Right atrium auricular region (tissue), 2 donors: ENCODE data around the gene UBAC2. TPM values are rescaled to one million over a fixed set of nuclear protein-coding genes. Genes with fewer than 3 reads are reported as not detected.

Experiments
- DNase-seq: peaks from one replicate; pipeline ENCODE4 v3.0.0-alpha.2; 2019; ENCODE audit warnings: low spot score
- H3K27ac ChIP-seq, 2 donors: fragments of 200-600 bp; sonication (generic); 1 replicate in 1 of 2; 2 replicates in 1 of 2; pipeline ENCODE4 v1.5.1; 2016 to 2019
- H3K27me3 ChIP-seq, 2 donors: fragments of 200-600 bp; sonication (generic); one replicate each; pipeline versions ENCODE4 v1.5.1 to v1.6.0; 2017 to 2019
- H3K36me3 ChIP-seq: fragments of 200-600 bp; sonication (generic); one replicate; pipeline ENCODE4 v1.5.1; 2016
- H3K4me1 ChIP-seq, 2 donors: fragments of 200-600 bp; sonication (generic); one replicate each; pipeline versions ENCODE4 v1.5.1 to v1.6.0; 2017 to 2019
- H3K4me3 ChIP-seq, 2 donors: fragments of 200-600 bp; sonication (generic); 1 replicate in 1 of 2; 2 replicates in 1 of 2; pipeline ENCODE4 v1.5.1; 2017 to 2019; ENCODE audit warnings: mild to moderate bottlenecking in 1 of 2, moderate library complexity in 1 of 2
- H3K9me3 ChIP-seq, 2 donors: fragments of 200-600 bp; sonication (generic); one replicate each; pipeline ENCODE4 v1.5.1; 2019
- CTCF ChIP-seq, 2 donors: fragments of 200-600 bp; sonication (generic); IDR thresholded peaks; one replicate each; pipeline ENCODE4 v1.5.1; 2019; ENCODE audit warnings: antibody characterized with exemption in 2 of 2
- total RNA-seq, 2 donors: library from RNA; depleted of rRNA; stranded (reverse); fragments of >200 nt; gene quantifications; one replicate each; pipeline ENCODE4 v1.1.0, GENCODE V29; 2016

UBAC2 gene
- total RNA-seq, 2 donors from 2014 or later, result 47.5 to 50.7 TPM

DNA sequence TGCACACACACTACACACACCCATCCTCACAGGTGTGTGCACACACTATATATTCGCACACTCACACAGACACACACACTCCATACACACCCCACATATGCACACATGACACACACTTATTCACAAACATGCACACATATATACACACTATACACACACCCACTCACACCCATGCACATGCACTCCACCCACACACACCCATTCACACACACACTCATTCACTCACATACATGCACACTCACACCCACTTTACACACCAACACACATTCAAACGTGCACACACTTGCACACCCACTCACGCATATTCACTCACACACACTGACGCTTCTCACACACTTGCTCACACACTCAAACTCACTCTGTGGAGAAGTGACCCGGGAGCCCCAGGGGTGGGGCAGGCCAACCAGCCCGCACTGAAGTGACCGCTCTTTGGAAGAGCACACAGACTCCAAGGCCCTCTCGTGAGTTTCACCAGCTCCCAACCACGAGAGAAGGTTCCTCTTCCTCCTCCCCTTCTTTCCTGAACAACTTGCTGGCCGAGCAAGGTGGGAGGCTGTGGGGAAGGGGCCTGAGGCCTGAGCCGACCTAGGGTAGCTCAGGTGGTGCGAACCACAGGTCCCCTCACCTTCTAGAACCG, 214.5 kb downstream of the UBAC2 start:
- Histone ChIP-seq H3K4me1 (peaks cover 0 to 4% of the 10 kb centered on the region in 2 donors), H3K9me3 (peaks cover 0 to 4% of the 10 kb centered on the region in 2 donors), H3K4me3 (no peak overlapping the region), H3K27ac (no peak overlapping the region), H3K27me3 (no peaks in the 10 kb centered on the region), H3K36me3 (no peaks in the 10 kb centered on the region)
- DNase-seq, result no peak
- no peak for TF ChIP-seq CTCF (IDR thresholded peaks at IDR 0.05)

- Histone ChIP-seq H3K27me3 (no peaks in the 10 kb centered on the region), H3K27ac (no peak overlapping the region)
- DNase-seq, result no peak
These were observed 215.2 kb downstream of the UBAC2 start for GRCh38 chr13:99415851-99416331.

GRCh38 chr13:99416411-99417121, 215.9 kb downstream of the UBAC2 start:
- Histone ChIP-seq H3K4me1 (peaks cover 0 to 4% of the 10 kb centered on the region in 2 donors), H3K27me3 (no peaks in the 10 kb centered on the region), H3K9me3 (peaks cover 0 to 4% of the 10 kb centered on the region in 2 donors), H3K4me3 (no peak overlapping the region), H3K36me3 (no peaks in the 10 kb centered on the region), H3K27ac (no peak overlapping the region)
- no peak for DNase-seq
- no peak for TF ChIP-seq CTCF (IDR thresholded peaks at IDR 0.05)

More at GRCh38 chr13:99415851-99416331, 215.2 kb downstream of the UBAC2 start:
- H3K36me3 ChIP-seq, result no peaks in the 10 kb centered on the region
- peaks cover 0 to 4% of the 10 kb centered on the region in 2 donors for H3K9me3 ChIP-seq
- TF ChIP-seq CTCF (IDR thresholded peaks at IDR 0.05), result no peak
- H3K4me3 ChIP-seq, result no peak overlapping the region
- H3K4me1 ChIP-seq, result peaks cover 0 to 4% of the 10 kb centered on the region in 2 donors

DNA sequence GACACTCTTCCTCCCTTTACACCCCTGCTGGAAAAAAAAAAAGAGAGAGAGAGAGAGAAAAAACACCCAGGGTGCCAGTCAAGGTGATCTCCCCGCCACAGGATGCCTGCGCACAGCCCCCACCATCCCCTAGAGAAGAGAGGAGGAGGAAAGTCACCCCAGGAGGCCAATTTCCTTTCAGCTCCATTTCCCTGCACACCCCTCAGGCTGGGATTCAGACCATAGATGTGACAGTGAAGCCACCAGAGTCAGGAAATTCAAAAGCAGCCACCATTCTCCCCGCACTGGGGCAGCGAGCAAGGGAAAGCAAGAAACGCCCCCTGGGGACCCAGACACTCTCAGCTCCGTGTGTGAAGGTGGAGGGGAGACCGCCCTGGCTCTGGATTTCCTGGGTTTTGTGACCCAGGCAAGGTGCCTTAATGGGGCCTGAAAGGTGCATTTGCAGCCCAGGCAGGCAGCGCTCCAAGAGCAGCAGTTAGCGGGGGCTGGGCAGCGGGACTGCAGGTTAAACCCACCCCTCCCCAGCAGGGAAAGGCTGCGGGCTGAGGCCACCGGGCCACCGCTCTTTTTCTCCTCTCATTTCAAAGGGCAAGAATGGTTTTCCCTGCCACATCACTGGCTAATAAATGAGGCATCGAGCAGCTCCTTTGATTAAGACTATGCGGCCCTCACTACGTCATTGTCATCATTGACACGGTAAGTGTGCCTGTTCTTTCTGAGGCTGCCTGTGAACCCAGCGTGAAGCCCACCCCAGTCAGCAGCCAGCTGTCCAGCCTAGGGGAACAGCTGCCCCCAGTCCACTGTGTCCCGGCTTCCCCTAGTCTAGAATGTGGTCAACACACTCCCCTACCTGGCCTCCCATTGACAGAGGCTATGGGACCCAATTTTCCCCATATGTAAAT, 216.8 kb downstream of the UBAC2 start:
- no peak for TF ChIP-seq CTCF (IDR thresholded peaks at IDR 0.05)
- no peak for DNase-seq
- Histone ChIP-seq H3K27me3 (no peaks in the 10 kb centered on the region), H3K9me3 (no peaks in the 10 kb centered on the region), H3K36me3 (no peaks in the 10 kb centered on the region), H3K4me1 (peaks cover 0 to 4% of the 10 kb centered on the region in 2 donors), H3K4me3 (no peak overlapping the region), H3K27ac (no peak overlapping the region)

GRCh38 chr13:99418103-99418842, 217.6 kb downstream of the UBAC2 start:
- H3K27me3 ChIP-seq, result no peaks in the 10 kb centered on the region
- no peak overlapping the region for H3K27ac ChIP-seq
- H3K4me1 ChIP-seq, result peaks cover 0 to 4% of the 10 kb centered on the region in 2 donors
- no peak overlapping the region for H3K4me3 ChIP-seq
- no peak for TF ChIP-seq CTCF (IDR thresholded peaks at IDR 0.05)
- H3K36me3 ChIP-seq, result no peaks in the 10 kb centered on the region
- H3K9me3 ChIP-seq, result no peaks in the 10 kb centered on the region
- DNase-seq, result no peak
